Measurements from ENCODE around the gene SLC20A1. TPM values are rescaled to one million over a fixed set of nuclear protein-coding genes. Genes with fewer than 3 reads are reported as not detected.
A peak's percentile ranks its signal among the peaks of the same experiment; 100 is the strongest.
"Not testable (repeated sequence)": the region's sequence is repeated elsewhere in the genome, so short reads cannot be mapped to it uniquely, and the experiment has no call there.

SLC20A1 gene
- total RNA-seq, 1 donor from 2014 or later, result 63.9 TPM

- Mint-ChIP-seq H3K27me3 (no peaks in the 10 kb centered on the region), H3K4me3 (no peak overlapping the region), H3K9me3 (no peaks in the 10 kb centered on the region), H3K4me1 (ENCODE audit: unreplicated experiment) (peaks cover 6% of the 10 kb centered on the region), H3K36me3 (no peaks in the 10 kb centered on the region), H3K27ac (no peak overlapping the region)
- DNase-seq (ENCODE audit: extremely low spot score, unreplicated experiment), result no peak
- TF ChIP-seq CTCF (conservative IDR thresholded peaks at IDR 0.05), result no peak
Measured at GRCh38 chr2:112603731-112604130, 42.0 kb upstream of the SLC20A1 start.

GRCh38 chr2:112604952-112605351 is 40.8 kb upstream of the SLC20A1 start:
- H3K9me3 Mint-ChIP-seq, result peaks cover 5% of the 10 kb centered on the region
- TF ChIP-seq CTCF (conservative IDR thresholded peaks at IDR 0.05), result no peak
- peaks cover 4% of the 10 kb centered on the region for H3K4me1 Mint-ChIP-seq (ENCODE audit: unreplicated experiment)
- no peaks in the 10 kb centered on the region for H3K27me3 Mint-ChIP-seq
- no peak for DNase-seq (ENCODE audit: extremely low spot score, unreplicated experiment)
- no peak overlapping the region for H3K27ac Mint-ChIP-seq
- no peak overlapping the region for H3K4me3 Mint-ChIP-seq
- H3K36me3 Mint-ChIP-seq, result no peaks in the 10 kb centered on the region

GRCh38 chr2:112605926-112606325 is 39.8 kb upstream of the SLC20A1 start:
- TF ChIP-seq CTCF (conservative IDR thresholded peaks at IDR 0.05), result no peak
- DNase-seq (ENCODE audit: extremely low spot score, unreplicated experiment), result no peak
- H3K27ac Mint-ChIP-seq, result no peak overlapping the region
- no peaks in the 10 kb centered on the region for H3K4me1 Mint-ChIP-seq (ENCODE audit: unreplicated experiment)
- H3K9me3 Mint-ChIP-seq, result peaks cover 6% of the 10 kb centered on the region
- peaks cover 6% of the 10 kb centered on the region for H3K27me3 Mint-ChIP-seq
- no peaks in the 10 kb centered on the region for H3K36me3 Mint-ChIP-seq
- no peak overlapping the region for H3K4me3 Mint-ChIP-seq

- TF ChIP-seq CTCF (conservative IDR thresholded peaks at IDR 0.05), result no peak
- H3K4me3 Mint-ChIP-seq, result no peak overlapping the region
- no peaks in the 10 kb centered on the region for H3K36me3 Mint-ChIP-seq
- no peaks in the 10 kb centered on the region for H3K4me1 Mint-ChIP-seq (ENCODE audit: unreplicated experiment)
- peaks cover 6% of the 10 kb centered on the region for H3K9me3 Mint-ChIP-seq
- peak overlapping the region; percentile 17 for H3K27ac Mint-ChIP-seq
- peaks cover 6% of the 10 kb centered on the region for H3K27me3 Mint-ChIP-seq
- no peak for DNase-seq (ENCODE audit: extremely low spot score, unreplicated experiment)
Measured at GRCh38 chr2:112606547-112606946, 39.2 kb upstream of the SLC20A1 start.

- no peak for TF ChIP-seq CTCF (conservative IDR thresholded peaks at IDR 0.05)
- H3K27ac Mint-ChIP-seq, result no peak overlapping the region
- peaks cover 6% of the 10 kb centered on the region for H3K9me3 Mint-ChIP-seq
- no peaks in the 10 kb centered on the region for H3K36me3 Mint-ChIP-seq
- no peaks in the 10 kb centered on the region for H3K4me1 Mint-ChIP-seq (ENCODE audit: unreplicated experiment)
- no peak for DNase-seq (ENCODE audit: extremely low spot score, unreplicated experiment)
- H3K4me3 Mint-ChIP-seq, result no peak overlapping the region
- peaks cover 10% of the 10 kb centered on the region for H3K27me3 Mint-ChIP-seq
Measured at GRCh38 chr2:112607680-112608438, 37.9 kb upstream of the SLC20A1 start.

GRCh38 chr2:112609320-112609719 is 36.4 kb upstream of the SLC20A1 start:
- H3K4me1 Mint-ChIP-seq (ENCODE audit: unreplicated experiment); H3K4me3 Mint-ChIP-seq; H3K27ac Mint-ChIP-seq; H3K9me3 Mint-ChIP-seq; H3K36me3 Mint-ChIP-seq; DNase-seq (ENCODE audit: extremely low spot score, unreplicated experiment): not testable (repeated sequence)
- H3K27me3 Mint-ChIP-seq, result peaks cover 15% of the 10 kb centered on the region

GRCh38 chr2:112612283-112612682 is 33.5 kb upstream of the SLC20A1 start:
- H3K36me3 Mint-ChIP-seq; H3K4me3 Mint-ChIP-seq; DNase-seq (ENCODE audit: extremely low spot score, unreplicated experiment); H3K27ac Mint-ChIP-seq; H3K9me3 Mint-ChIP-seq; H3K4me1 Mint-ChIP-seq (ENCODE audit: unreplicated experiment): not testable (repeated sequence)
- H3K27me3 Mint-ChIP-seq, result peaks cover 15% of the 10 kb centered on the region
